GM23338 (cell line): ENCODE data around the gene FAM78B. TPM values are rescaled to one million over a fixed set of nuclear protein-coding genes. Genes with fewer than 3 reads are reported as not detected.

Experiments
- ATAC-seq: fragments of 200-7000 bp; cut with Tn5 transposase; 3 replicates; pipeline ENCODE4 v1.9.1; 2020
- DNase-seq: peaks from one replicate; pipeline ENCODE4 v3.0.0-alpha.2; 2015; ENCODE audit warnings: low spot score
- H2AFZ ChIP-seq: fragments of 200-600 bp; sonication (generic); 2 replicates; pipeline ENCODE4 v1.8.0; 2016; ENCODE audit warnings: antibody characterized with exemption, mild to moderate bottlenecking, moderate library complexity
- H3F3A ChIP-seq: fragments of 200-600 bp; sonication (generic); replicated peaks from 2 replicates; pipeline ENCODE4 v1.8.0; 2017; ENCODE audit warnings: antibody characterized with exemption, mixed run types, low read depth
- H3K27ac ChIP-seq: fragments of 200-600 bp; sonication (generic); 2 replicates; pipeline ENCODE4 v1.6.1; 2016; ENCODE audit warnings: low read depth
- H3K27me3 ChIP-seq: fragments of 200-600 bp; sonication (generic); 2 replicates; pipeline ENCODE4 v1.8.0; 2016; ENCODE audit warnings: mild to moderate bottlenecking, mixed run types, moderate library complexity; ENCODE audit not compliant: insufficient read depth
- H3K36me3 ChIP-seq: fragments of 200-600 bp; sonication (generic); 2 replicates; pipeline ENCODE4 v1.8.0; 2016; ENCODE audit warnings: mild to moderate bottlenecking; ENCODE audit not compliant: insufficient read depth
- H3K4me1 ChIP-seq: fragments of 200-600 bp; sonication (generic); 2 replicates; pipeline ENCODE4 v1.8.0; 2016; ENCODE audit warnings: mild to moderate bottlenecking, moderate library complexity; ENCODE audit not compliant: insufficient read depth
- H3K4me2 ChIP-seq: fragments of 200-600 bp; sonication (generic); 2 replicates; pipeline ENCODE4 v1.7.1; 2017; ENCODE audit warnings: mixed run types
- H3K4me3 ChIP-seq: fragments of 200-600 bp; sonication (generic); 2 replicates; pipeline ENCODE4 v1.6.1; 2016; ENCODE audit warnings: mixed run types
- H3K79me2 ChIP-seq: fragments of 200-600 bp; sonication (generic); replicated peaks from 2 replicates; pipeline ENCODE4 v1.8.0; 2017; ENCODE audit warnings: mild to moderate bottlenecking; ENCODE audit not compliant: insufficient read depth
- H3K9me2 ChIP-seq: fragments of 200-600 bp; sonication (generic); 2 replicates; pipeline ENCODE4 v1.8.0; 2017; ENCODE audit not compliant: insufficient read depth
- H4K20me1 ChIP-seq: fragments of 200-600 bp; sonication (generic); replicated peaks from 2 replicates; pipeline ENCODE4 v1.8.0; 2017; ENCODE audit warnings: mild to moderate bottlenecking; ENCODE audit not compliant: insufficient read depth
- H3K27ac Mint-ChIP-seq: 2 replicates; pipeline ENCODE4 v1.8.0; 2020; ENCODE audit warnings: inconsistent platforms, mild to moderate bottlenecking, moderate library complexity, mixed read lengths
- H3K27me3 Mint-ChIP-seq: 3 replicates; pipeline ENCODE4 v1.8.0; 2022; ENCODE audit warnings: low read depth, mild to moderate bottlenecking, moderate library complexity, mixed read lengths, inconsistent platforms; ENCODE audit not compliant: insufficient read depth, poor library complexity
- H3K36me3 Mint-ChIP-seq: 3 replicates; pipeline ENCODE4 v1.8.0; 2021; ENCODE audit warnings: low read depth, mild to moderate bottlenecking, inconsistent platforms, moderate library complexity, mixed read lengths
- H3K4me1 Mint-ChIP-seq: 3 replicates; pipeline ENCODE4 v1.8.0; 2020; ENCODE audit warnings: mild to moderate bottlenecking, inconsistent platforms, mixed read lengths
- H3K4me3 Mint-ChIP-seq: 3 replicates; pipeline ENCODE4 v1.8.0; 2021; ENCODE audit warnings: moderate library complexity, mild to moderate bottlenecking, inconsistent platforms, mixed read lengths
- H3K9me3 Mint-ChIP-seq: 3 replicates; pipeline ENCODE4 v1.8.0; 2020; ENCODE audit warnings: moderate library complexity, mild to moderate bottlenecking, inconsistent platforms, mixed read lengths
- CREB1 ChIP-seq: fragments of 250-450 bp; sonication (Bioruptor Pico); IDR thresholded peaks from 2 replicates; pipeline ENCODE4 v1.5.0; 2020; ENCODE audit warnings: low read depth, mild to moderate bottlenecking, moderate library complexity
- ETS1 ChIP-seq: IDR thresholded peaks from 2 replicates; pipeline ENCODE4 v1.6.1; 2016; ENCODE audit warnings: antibody characterized with exemption
- EZH2phosphoT487 ChIP-seq: fragments of 200-600 bp; sonication (generic); IDR thresholded peaks from one replicate; pipeline ENCODE4 v1.8.1; 2018; ENCODE audit warnings: antibody characterized with exemption; ENCODE audit not compliant: unreplicated experiment
- POLR2AphosphoS5 ChIP-seq: IDR thresholded peaks from 2 replicates; pipeline ENCODE4 v1.6.1; 2016; ENCODE audit warnings: antibody characterized with exemption, low read depth
- REST ChIP-seq: IDR thresholded peaks from one replicate; pipeline ENCODE4 v1.6.1; 2018; ENCODE audit warnings: antibody characterized with exemption; ENCODE audit not compliant: unreplicated experiment
- STAT1 ChIP-seq: IDR thresholded peaks from one replicate; pipeline ENCODE4 v1.6.1; 2016; ENCODE audit warnings: antibody characterized with exemption; ENCODE audit not compliant: unreplicated experiment
- ZNF331 ChIP-seq: fragments of 250-450 bp; sonication (Bioruptor Pico); IDR thresholded peaks from 2 replicates; pipeline ENCODE4 v1.5.0; 2020; ENCODE audit warnings: low read depth, mild to moderate bottlenecking, moderate library complexity
- ZNF462 ChIP-seq: fragments of 250-450 bp; sonication (Bioruptor Pico); IDR thresholded peaks from 2 replicates; pipeline ENCODE4 v1.5.0; 2020; ENCODE audit warnings: mild to moderate bottlenecking, moderate library complexity
- polyA plus RNA-seq: library from polyadenylated mRNA; unstranded; fragments of >200 nt; fragmentation: Nextera tagmentation; extraction: Ambion mirVana; gene quantifications from 2 replicates; pipeline ENCODE4 v1.2.1, GENCODE V29; 2016
- total RNA-seq: library from RNA; depleted of rRNA; stranded (reverse); fragments of >200 nt; shearing (Covaris generic); gene quantifications from 2 replicates; pipeline ENCODE4 v1.2.3, GENCODE V29; 2014

FAM78B gene
- total and polyA plus RNA-seq, 2 experiments from 2014 or later: 1.6 to 4.6 TPM

GRCh38 chr1:166189126-166189525 is 22.3 kb upstream of the FAM78B start:
- Histone ChIP-seq H3K9me2 (0 out of 2 replicates have a peak, but pooled peaks cover 5% of the 10 kb centered on the region), H4K20me1 (no peaks in the 10 kb centered on the region), H2AFZ (0 out of 2 replicates have a peak overlapping the region, but pooled peaks have one; percentile 23), H3K4me3 (no peak overlapping the region), H3K27ac (no peak overlapping the region), H3K36me3 (no peaks in the 10 kb centered on the region), H3K27me3 (no peaks in the 10 kb centered on the region), H3F3A (no peaks in the 10 kb centered on the region), H3K4me2 (no peak overlapping the region), H3K4me1 (peaks cover 5% of the 10 kb centered on the region; the same call in 1 of the 2 replicates), H3K79me2 (no peaks in the 10 kb centered on the region)
- H3K27ac Mint-ChIP-seq: no peak overlapping the region
- no peaks in the 10 kb centered on the region for H3K9me3 Mint-ChIP-seq
- ATAC-seq: no peak
- no peaks in the 10 kb centered on the region for H3K36me3 Mint-ChIP-seq
- DNase-seq: no peak
- no peak overlapping the region for H3K4me3 Mint-ChIP-seq
- TF ChIP-seq ZNF331 (CRISPR knock-in tag) (no peak), REST (no peak), POLR2AphosphoS5 (no peak), EZH2phosphoT487 (no peak)
- H3K4me1 Mint-ChIP-seq: peaks cover 3% of the 10 kb centered on the region; the same call in 2 of the 3 replicates
- no peaks in the 10 kb centered on the region for H3K27me3 Mint-ChIP-seq

DNA sequence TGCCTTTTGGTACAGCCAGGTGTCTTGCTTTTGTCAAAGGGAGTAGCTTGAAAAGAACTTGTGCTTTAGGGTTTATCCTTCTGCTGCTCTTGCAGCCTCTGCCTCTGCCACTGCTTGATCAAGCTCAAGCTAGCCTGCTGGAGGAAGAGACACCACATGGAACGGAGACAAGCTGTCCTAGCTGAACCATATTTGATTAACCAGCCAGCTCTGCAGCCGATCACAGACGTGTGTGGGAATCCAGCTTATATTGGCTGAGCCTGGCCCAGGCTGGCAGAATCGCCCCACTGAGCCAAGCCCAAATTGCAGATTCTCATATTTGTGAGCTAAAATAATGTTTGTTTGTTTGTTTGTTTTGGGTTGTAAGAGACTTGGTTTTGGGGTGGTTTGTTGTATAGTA is 18.7 kb upstream of the FAM78B start:
- Histone ChIP-seq H4K20me1 (no peaks in the 10 kb centered on the region), H3K4me3 (no peak overlapping the region), H3K4me2 (no peak overlapping the region), H3K4me1 (peaks cover 18% of the 10 kb centered on the region; the same call in 1 of the 2 replicates), H3K79me2 (no peaks in the 10 kb centered on the region), H3K27me3 (no peaks in the 10 kb centered on the region), H3K36me3 (no peaks in the 10 kb centered on the region), H3K27ac (no peak overlapping the region), H2AFZ (peak overlapping the region; percentile 80; the same call in 1 of the 2 replicates), H3F3A (no peaks in the 10 kb centered on the region), H3K9me2 (0 out of 2 replicates have a peak, but pooled peaks cover 9% of the 10 kb centered on the region)
- peaks cover 15% of the 10 kb centered on the region for H3K4me1 Mint-ChIP-seq
- DNase-seq (no peak), ATAC-seq (no peak)
- no peaks in the 10 kb centered on the region for H3K9me3 Mint-ChIP-seq
- no peaks in the 10 kb centered on the region for H3K27me3 Mint-ChIP-seq
- H3K27ac Mint-ChIP-seq: no peak overlapping the region
- no peak overlapping the region for H3K4me3 Mint-ChIP-seq
- no peaks in the 10 kb centered on the region for H3K36me3 Mint-ChIP-seq
- TF ChIP-seq CREB1 (CRISPR knock-in tag): no peak
- no peak for TF ChIP-seq ETS1
- TF ChIP-seq ZNF462 (CRISPR knock-in tag): no peak
- no peak for TF ChIP-seq EZH2phosphoT487
- TF ChIP-seq STAT1: no peak
